Osteoblast (primary cell): Measurements from ENCODE around the gene TMEM255A. TPM values are rescaled to one million over a fixed set of nuclear protein-coding genes. Genes with fewer than 3 reads are reported as not detected.

Experiments
- DNase-seq: peaks from one replicate; pipeline ENCODE4 v3.0.0; 2011; ENCODE audit warnings: low spot score, mixed read lengths; ENCODE audit not compliant: insufficient read length; ENCODE audit errors: missing footprints
- H2AFZ ChIP-seq: 2 replicates; pipeline ENCODE4 v1.6.0; 2011; ENCODE audit warnings: mild to moderate bottlenecking, low read length
- H3K27ac ChIP-seq: 2 replicates; pipeline ENCODE4 v1.5.1; 2011; ENCODE audit warnings: mild to moderate bottlenecking, low read depth, low read length, moderate library complexity
- H3K27me3 ChIP-seq: 2 replicates; pipeline ENCODE4 v1.6.0; 2012; ENCODE audit warnings: mild to moderate bottlenecking, control low read depth, inconsistent platforms, low read length, moderate library complexity; ENCODE audit not compliant: insufficient read depth
- H3K36me3 ChIP-seq: 2 replicates; pipeline ENCODE4 v1.5.1; 2011; ENCODE audit warnings: mild to moderate bottlenecking, low read length, control low read depth, moderate library complexity; ENCODE audit not compliant: insufficient read depth
- H3K4me1 ChIP-seq: 2 replicates; pipeline ENCODE4 v1.5.1; 2011; ENCODE audit warnings: mild to moderate bottlenecking, low read length, control low read depth, moderate library complexity; ENCODE audit not compliant: insufficient read depth
- H3K4me2 ChIP-seq: 2 replicates; pipeline ENCODE4 v1.6.0; 2011; ENCODE audit warnings: mild to moderate bottlenecking, low read length; ENCODE audit not compliant: insufficient read depth
- H3K4me3 ChIP-seq: fragments of 200-600 bp; sonication (generic); 3 replicates; pipeline ENCODE4 v1.5.1; 2012; ENCODE audit warnings: mild to moderate bottlenecking, low read length, inconsistent platforms; ENCODE audit not compliant: insufficient read depth
- H3K79me2 ChIP-seq: 2 replicates; pipeline ENCODE4 v1.6.0; 2012; ENCODE audit warnings: mild to moderate bottlenecking, low read length, control low read depth, inconsistent platforms; ENCODE audit not compliant: insufficient read depth
- H3K9me3 ChIP-seq: 2 replicates; pipeline ENCODE4 v1.5.1; 2011; ENCODE audit warnings: low read depth, low read length, control low read depth
- H4K20me1 ChIP-seq: 2 replicates; pipeline ENCODE4 v1.6.0; 2012; ENCODE audit warnings: mild to moderate bottlenecking, low read length, control low read depth; ENCODE audit not compliant: insufficient read depth
- CTCF ChIP-seq: IDR thresholded peaks from 2 replicates; pipeline ENCODE4 v1.5.1; 2011; ENCODE audit warnings: mild to moderate bottlenecking, low read depth, low read length, moderate library complexity; ENCODE audit errors: extremely low read depth
- total RNA-seq: library from RNA; depleted of rRNA; stranded (reverse); fragments of >200 nt; gene quantifications from 2 replicates; pipeline ENCODE4 v1.2.3, GENCODE V29; 2012

The TMEM255A gene
- total RNA-seq, 1 donor = under 0.01 TPM

- DNase-seq = no peak
- H3K27ac ChIP-seq = no peak overlapping the region
- no peaks in the 10 kb centered on the region for H3K9me3 ChIP-seq
- no peaks in the 10 kb centered on the region for H3K79me2 ChIP-seq
- no peaks in the 10 kb centered on the region for H4K20me1 ChIP-seq
- peaks cover 48% of the 10 kb centered on the region for H3K27me3 ChIP-seq
- no peak overlapping the region for H3K4me2 ChIP-seq
- TF ChIP-seq CTCF = no peak
- H3K4me1 ChIP-seq = peaks cover 6% of the 10 kb centered on the region
- no peak overlapping the region for H3K4me3 ChIP-seq
- H2AFZ ChIP-seq = no peak overlapping the region
- no peaks in the 10 kb centered on the region for H3K36me3 ChIP-seq
Observed at GRCh38 chrX:120306630-120307029, 4.6 kb downstream of the TMEM255A start.

- H3K9me3 ChIP-seq = no peaks in the 10 kb centered on the region
- no peaks in the 10 kb centered on the region for H4K20me1 ChIP-seq
- H3K4me3 ChIP-seq = no peak overlapping the region
- H3K36me3 ChIP-seq = no peaks in the 10 kb centered on the region
- H3K27me3 ChIP-seq = peaks cover 46% of the 10 kb centered on the region
- no peak overlapping the region for H3K4me2 ChIP-seq
- H2AFZ ChIP-seq = no peak overlapping the region
- no peak for TF ChIP-seq CTCF
- no peak overlapping the region for H3K27ac ChIP-seq
- peaks cover 6% of the 10 kb centered on the region for H3K4me1 ChIP-seq
- H3K79me2 ChIP-seq = no peaks in the 10 kb centered on the region
- DNase-seq = no peak
Observed at GRCh38 chrX:120305531-120306141, 5.6 kb downstream of the TMEM255A start.

- no peaks in the 10 kb centered on the region for H3K79me2 ChIP-seq
- no peak overlapping the region for H2AFZ ChIP-seq
- H4K20me1 ChIP-seq = no peaks in the 10 kb centered on the region
- peaks cover 34% of the 10 kb centered on the region for H3K27me3 ChIP-seq
- no peak overlapping the region for H3K27ac ChIP-seq
- no peak overlapping the region for H3K4me3 ChIP-seq
- H3K36me3 ChIP-seq = no peaks in the 10 kb centered on the region
- H3K9me3 ChIP-seq = no peaks in the 10 kb centered on the region
- no peaks in the 10 kb centered on the region for H3K4me1 ChIP-seq
- H3K4me2 ChIP-seq = no peak overlapping the region
- DNase-seq = no peak
- TF ChIP-seq CTCF = no peak
Observed at GRCh38 chrX:120304256-120304655, 7.0 kb downstream of the TMEM255A start.

GRCh38 chrX:120302434-120302833, 8.8 kb downstream of the TMEM255A start:
- Histone ChIP-seq H3K27ac (no peak overlapping the region), H3K4me1 (no peaks in the 10 kb centered on the region), H3K4me2 (no peak overlapping the region), H4K20me1 (no peaks in the 10 kb centered on the region), H3K79me2 (no peaks in the 10 kb centered on the region), H3K36me3 (no peaks in the 10 kb centered on the region), H2AFZ (no peak overlapping the region), H3K9me3 (no peaks in the 10 kb centered on the region), H3K27me3 (peaks cover 16% of the 10 kb centered on the region), H3K4me3 (no peak overlapping the region)
- no peak for DNase-seq
- TF ChIP-seq CTCF = no peak
